ENCODE measurements around the gene UCHL1.
A peak's percentile ranks its signal among the peaks of the same experiment; 100 is the strongest.

Gene UCHL1

GRCh38 chr4:41212616-41213203 is 44.0 kb upstream of the UCHL1 start:
- Histone ChIP-seq H3K36me3 (no peaks in the 10 kb centered on the region), H3K4me1 (peaks cover 11% of the 10 kb centered on the region), H3K9me3 (no peaks in the 10 kb centered on the region), H3K4me3 (ENCODE audit: low read depth, low read length) (peak overlapping the region; percentile 84), H3K27me3 (no peaks in the 10 kb centered on the region)
- TF ChIP-seq CTCF (IDR thresholded peaks at IDR 0.05; ENCODE audit: low read depth, low read length) = peak; percentile 78
- DNase-seq = peak; percentile 56

GRCh38 chr4:41213625-41214135 is 43.0 kb upstream of the UCHL1 start:
- Histone ChIP-seq H3K4me3 (ENCODE audit: low read depth, low read length) (peak overlapping the region; percentile 84), H3K9me3 (no peaks in the 10 kb centered on the region)
- DNase-seq = no peak

GRCh38 chr4:41214136-41214824 is 42.4 kb upstream of the UCHL1 start, which contains the start of gene APBB2:
TSS of gene APBB2 (minus strand) at chr4:41214542. CDS start at chr4:41033254, 181,288 bp downstream.
- DNase-seq = peak; percentile 97
- Histone ChIP-seq H3K9me3 (no peaks in the 10 kb centered on the region), H3K4me1 (peaks cover 11% of the 10 kb centered on the region), H3K27me3 (no peaks in the 10 kb centered on the region), H3K36me3 (no peaks in the 10 kb centered on the region), H3K4me3 (ENCODE audit: low read depth, low read length) (peak within 1 kb of the TSS; percentile 84)
- peak; percentile 71 for TF ChIP-seq CTCF (IDR thresholded peaks at IDR 0.05; ENCODE audit: low read depth, low read length)

More at GRCh38 chr4:41213625-41214135, 43.0 kb upstream of the UCHL1 start:
- Histone ChIP-seq H3K27me3 (no peaks in the 10 kb centered on the region), H3K4me1 (peaks cover 11% of the 10 kb centered on the region), H3K36me3 (no peaks in the 10 kb centered on the region)
- no peak for TF ChIP-seq CTCF (IDR thresholded peaks at IDR 0.05; ENCODE audit: low read depth, low read length)

GRCh38 chr4:41214825-41215146 is 41.9 kb upstream of the UCHL1 start:
- no peak for DNase-seq
- no peaks in the 10 kb centered on the region for H3K36me3 ChIP-seq
- 0 out of 2 replicates have a peak, but pooled peaks have one; percentile 16 for TF ChIP-seq CTCF (IDR thresholded peaks at IDR 0.05; ENCODE audit: low read depth, low read length)
- no peaks in the 10 kb centered on the region for H3K27me3 ChIP-seq
- H3K4me1 ChIP-seq = peaks cover 11% of the 10 kb centered on the region
- H3K4me3 ChIP-seq (ENCODE audit: low read depth, low read length) = peak overlapping the region; percentile 45
- no peaks in the 10 kb centered on the region for H3K9me3 ChIP-seq

- Histone ChIP-seq H3K4me3 (ENCODE audit: low read depth, low read length) (peak overlapping the region; percentile 45), H3K27me3 (no peaks in the 10 kb centered on the region), H3K4me1 (peaks cover 11% of the 10 kb centered on the region), H3K9me3 (no peaks in the 10 kb centered on the region), H3K36me3 (no peaks in the 10 kb centered on the region)
- no peak for TF ChIP-seq CTCF (IDR thresholded peaks at IDR 0.05; ENCODE audit: low read depth, low read length)
- DNase-seq = no peak
Measured at GRCh38 chr4:41215155-41215554, 41.6 kb upstream of the UCHL1 start.

GRCh38 chr4:41215969-41216293 is 40.8 kb upstream of the UCHL1 start:
- H3K9me3 ChIP-seq = no peaks in the 10 kb centered on the region
- H3K4me1 ChIP-seq = peaks cover 11% of the 10 kb centered on the region
- DNase-seq = no peak
- no peak for TF ChIP-seq CTCF (IDR thresholded peaks at IDR 0.05; ENCODE audit: low read depth, low read length)
- H3K36me3 ChIP-seq = no peaks in the 10 kb centered on the region
- no peaks in the 10 kb centered on the region for H3K27me3 ChIP-seq
- H3K4me3 ChIP-seq (ENCODE audit: low read depth, low read length) = peak overlapping the region; percentile 82
